Subcutaneous abdominal adipose tissue (tissue), 5 donors: ENCODE data around the gene BBIP1.

ENCODE experiments used
- H3K27ac ChIP-seq: one replicate; pipeline ENCODE4 v1.7.0; 2013; ENCODE audit warnings: low read depth, mild to moderate bottlenecking, inconsistent platforms, low read length, moderate library complexity
- H3K27me3 ChIP-seq, 5 donors: one replicate each; pipeline ENCODE4 v1.7.0; 2013; ENCODE audit warnings: low read length in 5 of 5, inconsistent platforms in 1 of 5; ENCODE audit not compliant: control insufficient read depth in 5 of 5, insufficient read depth in 4 of 5
- H3K36me3 ChIP-seq, 5 donors: one replicate each; pipeline ENCODE4 v1.7.0; 2013; ENCODE audit warnings: low read length in 5 of 5; ENCODE audit not compliant: control insufficient read depth in 5 of 5, insufficient read depth in 5 of 5
- H3K4me1 ChIP-seq, 5 donors: one replicate each; pipeline ENCODE4 v1.7.0; 2013; ENCODE audit warnings: low read length in 5 of 5, mild to moderate bottlenecking in 3 of 5, moderate library complexity in 1 of 5; ENCODE audit not compliant: control insufficient read depth in 5 of 5, insufficient read depth in 5 of 5
- H3K4me3 ChIP-seq, 5 donors: one replicate each; pipeline ENCODE4 v1.7.0; 2013; ENCODE audit warnings: low read length in 5 of 5, low read depth in 1 of 5
- H3K9ac ChIP-seq, 5 donors: one replicate each; pipeline ENCODE4 v1.7.0; 2013; ENCODE audit warnings: low read length in 5 of 5, mild to moderate bottlenecking in 4 of 5, moderate library complexity in 3 of 5
- H3K9me3 ChIP-seq, 5 donors: one replicate each; pipeline ENCODE4 v1.7.0; 2013; ENCODE audit warnings: low read length in 5 of 5; ENCODE audit not compliant: control insufficient read depth in 5 of 5
- donor health status: healthy.
- donor health status: healthy.
- donor health status: healthy.
- donor health status: healthy.
- donor health status: healthy.

The BBIP1 gene

DNA sequence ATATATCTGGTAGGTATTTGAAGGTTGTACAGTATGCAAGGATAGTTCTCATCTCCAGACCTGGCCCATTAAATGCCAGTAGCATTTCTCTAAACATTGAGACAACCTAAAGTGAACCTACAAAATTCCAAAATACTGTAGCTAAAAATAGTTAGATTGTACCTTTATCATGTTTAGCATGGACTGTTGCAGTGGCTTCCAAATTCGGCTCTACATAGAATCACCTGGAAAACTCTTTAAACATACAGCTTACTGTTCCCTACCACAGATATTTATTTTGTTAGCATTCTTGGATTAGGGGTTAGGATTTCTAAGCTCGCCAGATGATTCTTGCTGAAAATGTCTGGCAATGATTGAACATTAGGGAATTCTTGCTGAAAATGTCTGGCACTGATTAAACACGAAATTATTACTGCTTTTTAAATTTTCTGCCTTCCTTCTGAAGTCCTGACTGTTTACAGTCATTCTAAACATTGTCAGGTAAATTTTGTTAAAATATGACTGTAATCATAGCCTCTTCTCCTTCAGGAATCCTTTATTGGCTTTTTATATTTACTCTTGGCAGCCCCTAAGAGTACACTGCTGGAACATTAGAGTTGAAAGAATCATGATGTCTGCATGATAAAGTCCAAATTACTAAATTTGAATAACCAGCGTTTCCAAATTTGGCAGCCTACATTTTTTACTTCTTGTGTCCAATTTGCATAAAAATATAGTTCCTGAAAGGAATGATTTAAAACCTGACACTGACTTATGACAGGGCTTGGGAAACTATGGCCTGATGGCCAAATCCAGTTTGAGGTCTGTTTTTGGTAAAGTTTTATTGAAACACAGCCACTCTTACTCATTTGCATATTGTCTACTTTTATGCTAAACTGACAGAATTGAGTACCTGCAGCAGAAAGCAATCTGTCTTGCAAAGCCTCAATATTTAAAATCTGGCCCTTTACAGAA lies 40.7 kb upstream of the BBIP1 start:
- Histone ChIP-seq H3K36me3 (peaks cover 0 to 4% (median under 1%) of the 10 kb centered on the region in 5 donors), H3K4me1 (peaks cover 0 to 18% (median 13%) of the 10 kb centered on the region in 5 donors), H3K27ac (peak overlapping the region; percentile 38), H3K9ac (peak overlapping the region in 1 of 5 donors; percentile 29), H3K27me3 (no peaks in the 10 kb centered on the region), H3K4me3 (no peak overlapping the region), H3K9me3 (no peaks in the 10 kb centered on the region)

DNA sequence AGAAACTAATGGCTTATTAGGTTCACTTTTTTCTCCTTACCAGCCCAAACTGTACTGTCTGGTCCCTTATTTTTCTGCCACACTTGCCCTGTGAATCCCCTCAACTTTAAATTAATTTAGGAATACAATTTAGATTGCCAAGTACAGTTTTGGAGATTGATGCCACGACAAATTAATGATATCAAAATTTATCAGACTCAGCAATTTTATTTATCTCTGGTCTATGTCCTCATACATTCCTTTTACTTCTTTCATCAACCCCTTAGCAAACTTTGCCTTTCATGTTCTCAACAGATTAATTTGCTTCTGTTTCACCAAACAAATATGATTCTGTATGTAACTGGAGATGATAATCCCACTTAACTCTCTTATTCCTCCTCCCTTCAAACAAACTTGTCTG lies 38.6 kb upstream of the BBIP1 start:
- Histone ChIP-seq H3K9me3 (peaks cover 0 to 2% (median 0%) of the 10 kb centered on the region in 5 donors), H3K4me3 (no peak overlapping the region), H3K36me3 (peaks cover 0 to 2% (median 0%) of the 10 kb centered on the region in 5 donors), H3K27ac (no peak overlapping the region), H3K27me3 (no peaks in the 10 kb centered on the region), H3K4me1 (peaks cover 0 to 18% (median 12%) of the 10 kb centered on the region in 5 donors), H3K9ac (no peak overlapping the region)

- H3K9ac ChIP-seq: no peak overlapping the region
- peaks cover 0 to under 1% (median 0%) of the 10 kb centered on the region in 5 donors for H3K4me1 ChIP-seq
Measured at GRCh38 chr10:110951381-110951780, 32.4 kb upstream of the BBIP1 start.

GRCh38 chr10:110947061-110947595 lies 28.1 kb upstream of the BBIP1 start:
- H3K9me3 ChIP-seq: no peaks in the 10 kb centered on the region

More at GRCh38 chr10:110951381-110951780, 32.4 kb upstream of the BBIP1 start:
- Histone ChIP-seq H3K36me3 (peaks cover 0 to 8% (median 5%) of the 10 kb centered on the region in 5 donors), H3K27me3 (no peaks in the 10 kb centered on the region), H3K27ac (no peak overlapping the region), H3K9me3 (peaks cover 0 to 2% (median 0%) of the 10 kb centered on the region in 5 donors), H3K4me3 (no peak overlapping the region)

GRCh38 chr10:110946496-110946895 lies 27.5 kb upstream of the BBIP1 start:
- Histone ChIP-seq H3K4me1 (peaks cover 7 to 22% (median 19%) of the 10 kb centered on the region in 5 donors), H3K27ac (no peak overlapping the region), H3K36me3 (peaks cover 0 to 8% (median 0%) of the 10 kb centered on the region in 5 donors), H3K9me3 (no peaks in the 10 kb centered on the region), H3K27me3 (no peaks in the 10 kb centered on the region), H3K9ac (no peak overlapping the region), H3K4me3 (no peak overlapping the region)

More at GRCh38 chr10:110947061-110947595, 28.1 kb upstream of the BBIP1 start:
- H3K27ac ChIP-seq: no peak overlapping the region
- H3K4me1 ChIP-seq: peaks cover 7 to 22% (median 19%) of the 10 kb centered on the region in 5 donors
- H3K9ac ChIP-seq: no peak overlapping the region
- no peak overlapping the region for H3K4me3 ChIP-seq
- peaks cover 0 to 8% (median 1%) of the 10 kb centered on the region in 5 donors for H3K36me3 ChIP-seq
- H3K27me3 ChIP-seq: no peaks in the 10 kb centered on the region

GRCh38 chr10:110944792-110945396 lies 25.9 kb upstream of the BBIP1 start:
- H3K4me1 ChIP-seq: peaks cover 7 to 22% (median 19%) of the 10 kb centered on the region in 5 donors
- H3K27ac ChIP-seq: peak overlapping the region; percentile 48
- H3K27me3 ChIP-seq: no peaks in the 10 kb centered on the region
- peak overlapping the region in 1 of 5 donors; percentile 9 for H3K4me3 ChIP-seq
- no peak overlapping the region for H3K9ac ChIP-seq
- H3K9me3 ChIP-seq: no peaks in the 10 kb centered on the region
- peaks cover 0 to 8% (median 0%) of the 10 kb centered on the region in 5 donors for H3K36me3 ChIP-seq

- peaks cover 0 to 5% (median 0%) of the 10 kb centered on the region in 5 donors for H3K36me3 ChIP-seq
- H3K27ac ChIP-seq: no peak overlapping the region
- H3K4me3 ChIP-seq: no peak overlapping the region
- no peaks in the 10 kb centered on the region for H3K27me3 ChIP-seq
- H3K4me1 ChIP-seq: peaks cover 0 to 8% (median 5%) of the 10 kb centered on the region in 5 donors
- no peak overlapping the region for H3K9ac ChIP-seq
- no peaks in the 10 kb centered on the region for H3K9me3 ChIP-seq
Measured at GRCh38 chr10:110939419-110939818, 20.4 kb upstream of the BBIP1 start.

GRCh38 chr10:110936757-110937156 lies 17.8 kb upstream of the BBIP1 start:
- H3K4me1 ChIP-seq: peaks cover 0 to 8% (median 4%) of the 10 kb centered on the region in 5 donors
- H3K27me3 ChIP-seq: no peaks in the 10 kb centered on the region
- no peak overlapping the region for H3K9ac ChIP-seq

GRCh38 chr10:110932505-110933180 lies 13.7 kb upstream of the BBIP1 start:
- Histone ChIP-seq H3K9me3 (no peaks in the 10 kb centered on the region), H3K27ac (no peak overlapping the region), H3K9ac (no peak overlapping the region), H3K27me3 (no peaks in the 10 kb centered on the region), H3K36me3 (no peaks in the 10 kb centered on the region), H3K4me3 (no peak overlapping the region), H3K4me1 (peaks cover 0 to 17% (median 10%) of the 10 kb centered on the region in 5 donors)

More at GRCh38 chr10:110936757-110937156, 17.8 kb upstream of the BBIP1 start:
- no peaks in the 10 kb centered on the region for H3K36me3 ChIP-seq
- H3K27ac ChIP-seq: no peak overlapping the region
- no peaks in the 10 kb centered on the region for H3K9me3 ChIP-seq
- no peak overlapping the region for H3K4me3 ChIP-seq
